ENCODE results near the gene DLG2. TPM values are rescaled to one million over a fixed set of nuclear protein-coding genes. Genes with fewer than 3 reads are reported as not detected.
"Not testable (repeated sequence)": the region's sequence is repeated elsewhere in the genome, so short reads cannot be mapped to it uniquely, and the experiment has no call there.

Gene DLG2
- total and polyA plus RNA-seq, 4 donors, result 0.30 to 5.5 (median 0.68) TPM

DNA sequence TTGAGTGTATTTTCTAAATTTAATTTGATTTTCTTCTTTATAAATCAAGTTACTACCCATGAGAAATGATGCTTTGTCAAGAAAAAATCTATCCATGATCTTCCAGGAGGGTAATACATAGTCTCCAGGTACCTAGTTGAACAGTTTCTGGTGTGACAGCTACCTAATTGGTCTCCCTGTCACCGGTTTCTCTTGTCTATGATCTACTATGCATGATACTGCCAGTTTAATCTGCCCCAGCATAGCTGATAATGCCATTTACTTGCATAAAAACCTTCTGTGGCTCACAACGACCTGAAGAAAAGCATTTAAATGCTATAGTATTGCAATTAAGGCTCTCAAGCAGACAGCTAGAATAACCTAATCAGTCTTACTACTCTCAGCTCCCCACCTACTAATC lies 349.5 kb downstream of the DLG2 start:
- H3K4me3 ChIP-seq (ENCODE audit: low read depth in 1 of 3, low read length in 3 of 3), result no peak overlapping the region
- H3K36me3 ChIP-seq (ENCODE audit: control insufficient read depth in 4 of 4, insufficient read depth in 3 of 4, low read depth in 1 of 4, low read length in 3 of 4), result no peaks in the 10 kb centered on the region
- H3K27ac ChIP-seq (ENCODE audit: low read depth in 1 of 2, low read length in 2 of 2), result no peak overlapping the region
- no peak for DNase-seq (ENCODE audit: low spot score)
- no peaks in the 10 kb centered on the region for H3K4me1 ChIP-seq (ENCODE audit: control insufficient read depth in 4 of 4, insufficient read depth in 4 of 4, low read length in 3 of 4)
- no peak for TF ChIP-seq TAF1 (conservative IDR thresholded peaks at IDR 0.05)
- no peak for TF ChIP-seq FOXA1 (IDR thresholded peaks at IDR 0.05)
- TF ChIP-seq, protein P1, sequence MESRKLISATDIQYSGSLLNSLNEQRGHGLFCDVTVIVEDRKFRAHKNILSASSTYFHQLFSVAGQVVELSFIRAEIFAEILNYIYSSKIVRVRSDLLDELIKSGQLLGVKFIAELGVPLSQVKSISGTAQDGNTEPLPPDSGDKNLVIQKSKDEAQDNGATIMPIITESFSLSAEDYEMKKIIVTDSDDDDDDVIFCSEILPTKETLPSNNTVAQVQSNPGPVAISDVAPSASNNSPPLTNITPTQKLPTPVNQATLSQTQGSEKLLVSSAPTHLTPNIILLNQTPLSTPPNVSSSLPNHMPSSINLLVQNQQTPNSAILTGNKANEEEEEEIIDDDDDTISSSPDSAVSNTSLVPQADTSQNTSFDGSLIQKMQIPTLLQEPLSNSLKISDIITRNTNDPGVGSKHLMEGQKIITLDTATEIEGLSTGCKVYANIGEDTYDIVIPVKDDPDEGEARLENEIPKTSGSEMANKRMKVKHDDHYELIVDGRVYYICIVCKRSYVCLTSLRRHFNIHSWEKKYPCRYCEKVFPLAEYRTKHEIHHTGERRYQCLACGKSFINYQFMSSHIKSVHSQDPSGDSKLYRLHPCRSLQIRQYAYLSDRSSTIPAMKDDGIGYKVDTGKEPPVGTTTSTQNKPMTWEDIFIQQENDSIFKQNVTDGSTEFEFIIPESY (IDR thresholded peaks at IDR 0.05), result no peak
- TF ChIP-seq NR2F2 (IDR thresholded peaks at IDR 0.05), result no peak
- TF ChIP-seq, protein P2, sequence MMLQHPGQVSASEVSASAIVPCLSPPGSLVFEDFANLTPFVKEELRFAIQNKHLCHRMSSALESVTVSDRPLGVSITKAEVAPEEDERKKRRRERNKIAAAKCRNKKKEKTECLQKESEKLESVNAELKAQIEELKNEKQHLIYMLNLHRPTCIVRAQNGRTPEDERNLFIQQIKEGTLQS (IDR thresholded peaks at IDR 0.05), result no peak
- no peak for TF ChIP-seq EGR1 (IDR thresholded peaks at IDR 0.05; ENCODE audit: low read depth in 2 of 2)
- no peak for TF ChIP-seq YY1 (IDR thresholded peaks at IDR 0.05)
- no peak for TF ChIP-seq GABPA (IDR thresholded peaks at IDR 0.05 in 1 of 2, conservative IDR thresholded peaks at IDR 0.05 in 1 of 2)
- H3K27me3 ChIP-seq (ENCODE audit: control insufficient read depth in 4 of 4, insufficient read depth in 4 of 4, low read length in 3 of 4), result no peaks in the 10 kb centered on the region
- 47% methylated on average over 2 of the region's 2 CpGs for WGBS
- H3K9me3 ChIP-seq (ENCODE audit: control insufficient read depth in 4 of 4, low read length in 3 of 4), result no peaks in the 10 kb centered on the region
- no peak overlapping the region for H3K9ac ChIP-seq (ENCODE audit: low read depth in 1 of 2, low read length in 2 of 2)

DNA sequence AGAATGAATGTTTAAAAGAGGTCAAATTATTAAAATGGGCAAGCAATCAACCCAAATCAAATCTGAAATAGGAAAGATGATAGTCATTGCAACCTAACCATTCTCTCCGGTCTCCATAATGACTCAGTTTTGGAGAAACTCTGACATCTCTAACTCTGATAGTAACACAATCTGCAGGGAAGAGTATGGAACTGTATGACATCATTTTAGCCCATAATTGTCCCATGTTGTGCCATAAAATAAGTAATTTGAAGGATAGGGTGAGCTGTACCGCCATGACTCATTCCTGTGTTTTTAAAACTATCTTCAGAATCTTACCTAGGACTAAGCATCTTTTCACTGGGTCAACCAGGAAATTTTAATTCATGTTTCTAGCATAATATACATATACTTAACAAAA lies 350.8 kb downstream of the DLG2 start:
- WGBS, result 88% methylated on average over 2 of the region's 2 CpGs
- TF ChIP-seq RXRA (IDR thresholded peaks at IDR 0.05), result no peak
- TF ChIP-seq FOXA2 (IDR thresholded peaks at IDR 0.05), result no peak
- TF ChIP-seq SP1 (IDR thresholded peaks at IDR 0.05), result no peak
- no peak for TF ChIP-seq HNF4G (IDR thresholded peaks at IDR 0.05)
- TF ChIP-seq, protein P3, sequence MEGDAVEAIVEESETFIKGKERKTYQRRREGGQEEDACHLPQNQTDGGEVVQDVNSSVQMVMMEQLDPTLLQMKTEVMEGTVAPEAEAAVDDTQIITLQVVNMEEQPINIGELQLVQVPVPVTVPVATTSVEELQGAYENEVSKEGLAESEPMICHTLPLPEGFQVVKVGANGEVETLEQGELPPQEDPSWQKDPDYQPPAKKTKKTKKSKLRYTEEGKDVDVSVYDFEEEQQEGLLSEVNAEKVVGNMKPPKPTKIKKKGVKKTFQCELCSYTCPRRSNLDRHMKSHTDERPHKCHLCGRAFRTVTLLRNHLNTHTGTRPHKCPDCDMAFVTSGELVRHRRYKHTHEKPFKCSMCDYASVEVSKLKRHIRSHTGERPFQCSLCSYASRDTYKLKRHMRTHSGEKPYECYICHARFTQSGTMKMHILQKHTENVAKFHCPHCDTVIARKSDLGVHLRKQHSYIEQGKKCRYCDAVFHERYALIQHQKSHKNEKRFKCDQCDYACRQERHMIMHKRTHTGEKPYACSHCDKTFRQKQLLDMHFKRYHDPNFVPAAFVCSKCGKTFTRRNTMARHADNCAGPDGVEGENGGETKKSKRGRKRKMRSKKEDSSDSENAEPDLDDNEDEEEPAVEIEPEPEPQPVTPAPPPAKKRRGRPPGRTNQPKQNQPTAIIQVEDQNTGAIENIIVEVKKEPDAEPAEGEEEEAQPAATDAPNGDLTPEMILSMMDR (IDR thresholded peaks at IDR 0.05; ENCODE audit: low read depth, low read length, missing input control), result no peak
- TF ChIP-seq, protein P4, sequence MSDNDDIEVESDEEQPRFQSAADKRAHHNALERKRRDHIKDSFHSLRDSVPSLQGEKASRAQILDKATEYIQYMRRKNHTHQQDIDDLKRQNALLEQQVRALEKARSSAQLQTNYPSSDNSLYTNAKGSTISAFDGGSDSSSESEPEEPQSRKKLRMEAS (IDR thresholded peaks at IDR 0.05), result no peak
- TF ChIP-seq HNF4A (conservative IDR thresholded peaks at IDR 0.05), result no peak
- TF ChIP-seq, protein P5, sequence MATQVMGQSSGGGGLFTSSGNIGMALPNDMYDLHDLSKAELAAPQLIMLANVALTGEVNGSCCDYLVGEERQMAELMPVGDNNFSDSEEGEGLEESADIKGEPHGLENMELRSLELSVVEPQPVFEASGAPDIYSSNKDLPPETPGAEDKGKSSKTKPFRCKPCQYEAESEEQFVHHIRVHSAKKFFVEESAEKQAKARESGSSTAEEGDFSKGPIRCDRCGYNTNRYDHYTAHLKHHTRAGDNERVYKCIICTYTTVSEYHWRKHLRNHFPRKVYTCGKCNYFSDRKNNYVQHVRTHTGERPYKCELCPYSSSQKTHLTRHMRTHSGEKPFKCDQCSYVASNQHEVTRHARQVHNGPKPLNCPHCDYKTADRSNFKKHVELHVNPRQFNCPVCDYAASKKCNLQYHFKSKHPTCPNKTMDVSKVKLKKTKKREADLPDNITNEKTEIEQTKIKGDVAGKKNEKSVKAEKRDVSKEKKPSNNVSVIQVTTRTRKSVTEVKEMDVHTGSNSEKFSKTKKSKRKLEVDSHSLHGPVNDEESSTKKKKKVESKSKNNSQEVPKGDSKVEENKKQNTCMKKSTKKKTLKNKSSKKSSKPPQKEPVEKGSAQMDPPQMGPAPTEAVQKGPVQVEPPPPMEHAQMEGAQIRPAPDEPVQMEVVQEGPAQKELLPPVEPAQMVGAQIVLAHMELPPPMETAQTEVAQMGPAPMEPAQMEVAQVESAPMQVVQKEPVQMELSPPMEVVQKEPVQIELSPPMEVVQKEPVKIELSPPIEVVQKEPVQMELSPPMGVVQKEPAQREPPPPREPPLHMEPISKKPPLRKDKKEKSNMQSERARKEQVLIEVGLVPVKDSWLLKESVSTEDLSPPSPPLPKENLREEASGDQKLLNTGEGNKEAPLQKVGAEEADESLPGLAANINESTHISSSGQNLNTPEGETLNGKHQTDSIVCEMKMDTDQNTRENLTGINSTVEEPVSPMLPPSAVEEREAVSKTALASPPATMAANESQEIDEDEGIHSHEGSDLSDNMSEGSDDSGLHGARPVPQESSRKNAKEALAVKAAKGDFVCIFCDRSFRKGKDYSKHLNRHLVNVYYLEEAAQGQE (IDR thresholded peaks at IDR 0.05), result no peak
- TF ChIP-seq EGR1 (IDR thresholded peaks at IDR 0.05; ENCODE audit: low read depth in 2 of 2), result no peak
- TF ChIP-seq, protein P1 (IDR thresholded peaks at IDR 0.05), result no peak
- TF ChIP-seq NR2F2 (IDR thresholded peaks at IDR 0.05), result no peak
- TF ChIP-seq, protein P2 (IDR thresholded peaks at IDR 0.05), result no peak
- TF ChIP-seq FOXA1 (IDR thresholded peaks at IDR 0.05), result no peak
- H3K27me3 ChIP-seq (ENCODE audit: control insufficient read depth in 4 of 4, insufficient read depth in 4 of 4, low read length in 3 of 4), result no peaks in the 10 kb centered on the region
- no peaks in the 10 kb centered on the region for H3K9me3 ChIP-seq (ENCODE audit: control insufficient read depth in 4 of 4, low read length in 3 of 4)
- no peaks in the 10 kb centered on the region for H3K36me3 ChIP-seq (ENCODE audit: control insufficient read depth in 4 of 4, insufficient read depth in 3 of 4, low read depth in 1 of 4, low read length in 3 of 4)
- DNase-seq (ENCODE audit: low spot score), result no peak
- H3K9ac ChIP-seq (ENCODE audit: low read depth in 1 of 2, low read length in 2 of 2), result no peak overlapping the region
- no peak overlapping the region for H3K4me3 ChIP-seq (ENCODE audit: low read depth in 1 of 3, low read length in 3 of 3)
- H3K4me1 ChIP-seq (ENCODE audit: control insufficient read depth in 4 of 4, insufficient read depth in 4 of 4, low read length in 3 of 4), result no peaks in the 10 kb centered on the region
- H3K27ac ChIP-seq (ENCODE audit: low read depth in 1 of 2, low read length in 2 of 2), result no peak overlapping the region

DNA sequence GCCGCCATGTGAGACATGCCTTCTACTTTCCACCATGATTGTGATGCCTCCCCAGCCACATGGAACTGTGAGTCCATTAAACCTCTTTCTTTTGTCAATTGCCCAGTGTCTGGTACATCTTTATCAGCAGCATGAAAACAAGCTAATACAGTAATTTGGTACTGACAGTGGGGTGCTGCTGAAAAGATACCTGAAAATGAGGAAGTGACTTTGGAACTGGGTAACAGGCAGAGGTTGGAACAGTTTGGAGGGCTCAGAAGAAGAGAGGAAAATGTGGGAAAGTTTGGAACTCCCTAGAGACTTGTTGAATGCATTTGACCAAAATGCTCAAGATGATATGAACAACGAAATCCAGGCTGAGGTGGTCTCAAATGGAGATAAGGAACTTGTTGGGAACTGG lies 356.8 kb downstream of the DLG2 start:
- not testable (repeated sequence) for H3K27ac ChIP-seq (ENCODE audit: low read depth in 1 of 2, low read length in 2 of 2); H3K36me3 ChIP-seq (ENCODE audit: control insufficient read depth in 4 of 4, insufficient read depth in 3 of 4, low read depth in 1 of 4, low read length in 3 of 4); H3K9me3 ChIP-seq (ENCODE audit: control insufficient read depth in 4 of 4, low read length in 3 of 4); H3K9ac ChIP-seq (ENCODE audit: low read depth in 1 of 2, low read length in 2 of 2); DNase-seq (ENCODE audit: low spot score); H3K4me1 ChIP-seq (ENCODE audit: control insufficient read depth in 4 of 4, insufficient read depth in 4 of 4, low read length in 3 of 4); H3K27me3 ChIP-seq (ENCODE audit: control insufficient read depth in 4 of 4, insufficient read depth in 4 of 4, low read length in 3 of 4); H3K4me3 ChIP-seq (ENCODE audit: low read depth in 1 of 3, low read length in 3 of 3)
- 75% methylated on average over 2 of the region's 2 CpGs for WGBS
